SK-N-SH (cell line): ENCODE results near the gene KRT71.

Experiments used
- JUND ChIP-seq: IDR thresholded peaks from 2 replicates; pipeline ENCODE4 v1.4.0; 2012
- RCOR1 ChIP-seq: fragments of 150-350 bp; IDR thresholded peaks from 2 replicates; pipeline ENCODE4 v1.6.1; 2017; ENCODE audit warnings: antibody characterized with exemption, low read length
- TF ChIP-seq, protein P1 (sequence below): IDR thresholded peaks from 2 replicates; pipeline ENCODE4 v1.6.1; 2012; ENCODE audit warnings: mild to moderate bottlenecking, low read depth, low read length, moderate library complexity
- TF ChIP-seq, protein P2 (sequence below): fragments of 200-600 bp; sonication (generic); IDR thresholded peaks from 2 replicates; pipeline ENCODE4 v1.6.1; 2017; ENCODE audit warnings: antibody characterized with exemption, mild to moderate bottlenecking, moderate library complexity

DNA sequence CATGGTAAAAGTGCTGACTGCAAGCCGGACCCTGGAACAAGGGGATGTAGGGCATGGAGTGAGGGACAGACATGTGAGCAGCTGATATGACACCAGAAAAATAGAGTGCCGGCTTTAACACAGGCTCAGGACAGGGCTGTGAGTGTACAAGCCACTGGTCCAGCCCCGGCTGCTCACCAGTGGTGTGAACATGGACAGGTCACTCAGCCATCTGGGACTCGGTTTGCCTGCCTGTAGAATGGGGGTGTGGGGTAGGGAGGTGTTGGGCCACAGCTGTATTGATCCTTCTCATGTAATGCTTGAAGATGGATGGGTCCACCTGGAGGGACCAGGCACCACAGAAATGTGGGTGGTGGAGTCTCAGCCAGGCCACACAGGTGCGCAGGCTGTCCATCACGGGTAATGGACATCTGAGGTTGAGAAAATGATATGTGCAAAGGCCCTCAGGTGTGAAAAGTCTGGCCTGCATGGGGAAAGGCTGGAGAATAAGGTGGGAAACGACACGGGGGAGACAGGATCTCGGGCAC lies 31.3 kb upstream of the KRT71 start:
- TF ChIP-seq, protein P1, sequence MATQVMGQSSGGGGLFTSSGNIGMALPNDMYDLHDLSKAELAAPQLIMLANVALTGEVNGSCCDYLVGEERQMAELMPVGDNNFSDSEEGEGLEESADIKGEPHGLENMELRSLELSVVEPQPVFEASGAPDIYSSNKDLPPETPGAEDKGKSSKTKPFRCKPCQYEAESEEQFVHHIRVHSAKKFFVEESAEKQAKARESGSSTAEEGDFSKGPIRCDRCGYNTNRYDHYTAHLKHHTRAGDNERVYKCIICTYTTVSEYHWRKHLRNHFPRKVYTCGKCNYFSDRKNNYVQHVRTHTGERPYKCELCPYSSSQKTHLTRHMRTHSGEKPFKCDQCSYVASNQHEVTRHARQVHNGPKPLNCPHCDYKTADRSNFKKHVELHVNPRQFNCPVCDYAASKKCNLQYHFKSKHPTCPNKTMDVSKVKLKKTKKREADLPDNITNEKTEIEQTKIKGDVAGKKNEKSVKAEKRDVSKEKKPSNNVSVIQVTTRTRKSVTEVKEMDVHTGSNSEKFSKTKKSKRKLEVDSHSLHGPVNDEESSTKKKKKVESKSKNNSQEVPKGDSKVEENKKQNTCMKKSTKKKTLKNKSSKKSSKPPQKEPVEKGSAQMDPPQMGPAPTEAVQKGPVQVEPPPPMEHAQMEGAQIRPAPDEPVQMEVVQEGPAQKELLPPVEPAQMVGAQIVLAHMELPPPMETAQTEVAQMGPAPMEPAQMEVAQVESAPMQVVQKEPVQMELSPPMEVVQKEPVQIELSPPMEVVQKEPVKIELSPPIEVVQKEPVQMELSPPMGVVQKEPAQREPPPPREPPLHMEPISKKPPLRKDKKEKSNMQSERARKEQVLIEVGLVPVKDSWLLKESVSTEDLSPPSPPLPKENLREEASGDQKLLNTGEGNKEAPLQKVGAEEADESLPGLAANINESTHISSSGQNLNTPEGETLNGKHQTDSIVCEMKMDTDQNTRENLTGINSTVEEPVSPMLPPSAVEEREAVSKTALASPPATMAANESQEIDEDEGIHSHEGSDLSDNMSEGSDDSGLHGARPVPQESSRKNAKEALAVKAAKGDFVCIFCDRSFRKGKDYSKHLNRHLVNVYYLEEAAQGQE, result no peak
- TF ChIP-seq, protein P2, sequence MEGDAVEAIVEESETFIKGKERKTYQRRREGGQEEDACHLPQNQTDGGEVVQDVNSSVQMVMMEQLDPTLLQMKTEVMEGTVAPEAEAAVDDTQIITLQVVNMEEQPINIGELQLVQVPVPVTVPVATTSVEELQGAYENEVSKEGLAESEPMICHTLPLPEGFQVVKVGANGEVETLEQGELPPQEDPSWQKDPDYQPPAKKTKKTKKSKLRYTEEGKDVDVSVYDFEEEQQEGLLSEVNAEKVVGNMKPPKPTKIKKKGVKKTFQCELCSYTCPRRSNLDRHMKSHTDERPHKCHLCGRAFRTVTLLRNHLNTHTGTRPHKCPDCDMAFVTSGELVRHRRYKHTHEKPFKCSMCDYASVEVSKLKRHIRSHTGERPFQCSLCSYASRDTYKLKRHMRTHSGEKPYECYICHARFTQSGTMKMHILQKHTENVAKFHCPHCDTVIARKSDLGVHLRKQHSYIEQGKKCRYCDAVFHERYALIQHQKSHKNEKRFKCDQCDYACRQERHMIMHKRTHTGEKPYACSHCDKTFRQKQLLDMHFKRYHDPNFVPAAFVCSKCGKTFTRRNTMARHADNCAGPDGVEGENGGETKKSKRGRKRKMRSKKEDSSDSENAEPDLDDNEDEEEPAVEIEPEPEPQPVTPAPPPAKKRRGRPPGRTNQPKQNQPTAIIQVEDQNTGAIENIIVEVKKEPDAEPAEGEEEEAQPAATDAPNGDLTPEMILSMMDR, result no peak
- TF ChIP-seq JUND (no peak), RCOR1 (no peak)
